Hematopoietic multipotent progenitor cell treated with erythropoietin and hydrocortisone succinate and interleukin-3 and kit ligand, for 6 days (in vitro differentiated cells): Measurements from ENCODE around the gene ATP2C2.
"Not testable (repeated sequence)": the region's sequence is repeated elsewhere in the genome, so short reads cannot be mapped to it uniquely, and the experiment has no call there.

Experiments
- DNase-seq: peaks from one replicate; pipeline ENCODE4 v3.0.0-alpha.2; 2015

Gene ATP2C2

GRCh38 chr16:84421938-84422220 is 53.5 kb downstream of the ATP2C2 start:
- DNase-seq, result no peak

GRCh38 chr16:84423416-84423837 is 55.1 kb downstream of the ATP2C2 start:
- peak; percentile 71 for DNase-seq

GRCh38 chr16:84425696-84426095 is 57.4 kb downstream of the ATP2C2 start:
- DNase-seq, result no peak

- DNase-seq, result no peak
These were observed 58.5 kb downstream of the ATP2C2 start for GRCh38 chr16:84426804-84427203.

DNA sequence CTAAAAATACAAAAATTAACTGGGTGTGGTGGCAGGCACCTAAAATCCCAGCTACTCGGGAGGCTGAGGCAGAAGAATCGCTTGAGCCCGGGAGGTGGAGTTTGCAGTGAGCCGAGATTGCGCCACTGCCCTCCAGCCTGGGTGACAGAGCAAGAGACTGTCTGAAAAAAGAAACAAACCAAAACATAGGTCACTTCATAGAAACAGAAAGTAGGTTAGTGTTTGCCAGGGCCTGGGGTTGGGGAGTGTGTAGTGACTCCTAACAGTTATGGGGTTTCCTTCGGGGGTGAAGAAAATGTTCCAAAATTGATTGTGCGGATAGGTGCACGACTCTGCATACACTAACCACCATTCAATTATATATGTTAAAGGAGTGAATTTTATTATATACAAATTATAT is 59.2 kb downstream of the ATP2C2 start:
- no peak for DNase-seq

DNA sequence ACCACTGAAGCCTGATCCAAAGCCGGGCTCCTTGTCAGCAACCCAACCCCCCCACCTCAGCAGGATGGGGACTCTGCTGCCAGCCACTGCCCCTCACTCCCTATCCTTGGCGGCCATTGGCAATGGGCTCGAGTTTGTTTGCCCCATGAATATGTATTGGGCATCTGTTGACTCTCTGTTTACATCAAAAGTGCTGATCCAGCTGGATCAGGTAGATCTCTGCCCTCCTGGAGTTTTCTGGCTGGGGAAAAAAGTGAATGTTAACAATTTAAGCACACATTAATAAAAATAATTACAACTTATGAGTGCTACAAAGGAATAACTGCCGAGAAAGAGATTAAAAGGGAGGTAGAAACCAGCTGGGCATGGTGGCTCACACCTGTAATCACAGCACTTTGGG is 62.5 kb downstream of the ATP2C2 start:
- DNase-seq, result no peak

DNA sequence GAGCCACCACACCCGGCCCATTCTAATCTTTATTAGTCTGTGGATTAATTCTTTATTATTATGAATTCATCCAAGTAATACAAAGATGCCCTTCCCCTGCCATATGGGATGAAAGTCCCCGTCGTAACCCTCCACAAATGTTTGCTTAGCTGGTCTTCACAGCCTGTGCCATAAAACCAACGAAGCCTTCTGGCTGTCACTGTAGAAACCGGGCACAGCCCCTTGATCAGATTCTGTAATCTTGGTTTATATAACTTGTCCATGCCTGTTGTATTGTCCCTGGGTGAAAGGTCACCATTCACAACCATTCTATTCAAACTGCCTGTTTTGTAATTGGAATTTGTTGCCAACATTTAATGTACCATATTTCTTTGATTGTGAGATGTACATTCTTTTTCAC is 66.5 kb downstream of the ATP2C2 start:
- no peak for DNase-seq

- DNase-seq, result no peak
These were observed 67.9 kb downstream of the ATP2C2 start for GRCh38 chr16:84436196-84436595.

DNA sequence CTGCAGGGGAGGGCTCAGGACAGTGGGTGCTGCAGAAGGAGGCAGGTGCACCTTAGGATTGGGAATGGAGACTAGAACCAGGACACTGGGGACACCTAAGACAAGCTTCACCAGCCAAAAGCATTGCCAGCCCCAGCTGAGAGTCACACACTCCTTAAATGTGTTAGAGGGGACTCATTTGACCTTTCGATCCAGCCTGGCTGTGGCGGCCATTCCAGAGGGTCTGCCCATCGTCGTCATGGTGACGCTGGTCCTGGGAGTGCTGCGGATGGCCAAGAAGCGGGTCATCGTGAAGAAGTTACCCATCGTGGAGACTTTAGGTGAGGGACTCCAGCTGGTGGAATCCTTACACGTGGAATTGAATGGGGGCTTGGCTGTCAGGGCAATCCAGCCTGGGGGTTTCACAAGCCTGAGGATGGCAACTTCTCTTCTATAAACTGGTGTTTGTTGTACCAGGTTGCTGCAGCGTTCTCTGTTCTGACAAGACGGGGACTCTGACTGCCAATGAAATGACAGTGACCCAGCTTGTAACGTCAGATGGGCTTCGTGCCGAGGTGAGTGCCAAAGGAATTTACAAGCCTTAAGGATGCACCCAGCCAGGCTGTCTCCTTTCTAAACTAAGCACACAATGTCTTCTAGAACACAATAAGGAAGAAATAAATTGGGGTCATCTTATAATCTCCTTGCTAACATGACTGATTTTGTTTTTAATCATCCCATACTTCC is 70.8 kb downstream of the ATP2C2 start:
- DNase-seq, result no peak

DNA sequence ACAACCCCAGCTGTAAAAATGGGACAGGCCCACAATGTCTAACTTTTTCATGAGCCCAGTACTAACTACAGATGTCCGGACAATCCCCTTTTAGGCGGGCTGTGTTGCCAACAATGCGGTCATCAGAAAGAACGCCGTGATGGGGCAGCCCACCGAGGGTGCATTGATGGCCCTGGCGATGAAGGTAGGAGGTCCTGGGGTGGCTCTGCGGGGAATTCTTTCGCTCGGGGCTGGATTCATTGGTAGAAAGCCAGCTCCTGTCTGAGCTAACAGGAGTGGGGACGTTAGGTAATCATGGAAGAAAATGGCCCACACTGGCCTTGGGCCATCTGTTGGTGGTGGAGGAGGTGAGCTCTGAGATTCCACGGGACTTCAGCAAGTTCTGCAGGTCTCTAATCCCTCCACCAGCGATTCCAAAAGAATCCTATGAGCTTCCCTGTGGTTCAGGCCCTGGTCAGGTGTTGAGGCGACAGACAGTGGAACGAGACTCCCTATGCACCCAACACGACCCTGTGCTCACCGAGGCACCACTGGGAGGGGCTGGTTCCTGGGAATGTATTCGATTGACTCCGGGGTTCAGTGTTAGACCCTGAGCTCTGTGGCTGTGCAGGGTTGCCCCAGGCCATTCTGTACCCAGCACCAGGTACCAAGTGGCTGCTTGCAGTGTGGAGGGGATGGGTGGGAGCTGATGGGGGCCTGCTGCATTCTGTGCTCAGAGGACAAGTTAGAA is 74.2 kb downstream of the ATP2C2 start:
- DNase-seq, result no peak

- DNase-seq, result no peak
These were observed 74.9 kb downstream of the ATP2C2 start for GRCh38 chr16:84443166-84443802.

DNA sequence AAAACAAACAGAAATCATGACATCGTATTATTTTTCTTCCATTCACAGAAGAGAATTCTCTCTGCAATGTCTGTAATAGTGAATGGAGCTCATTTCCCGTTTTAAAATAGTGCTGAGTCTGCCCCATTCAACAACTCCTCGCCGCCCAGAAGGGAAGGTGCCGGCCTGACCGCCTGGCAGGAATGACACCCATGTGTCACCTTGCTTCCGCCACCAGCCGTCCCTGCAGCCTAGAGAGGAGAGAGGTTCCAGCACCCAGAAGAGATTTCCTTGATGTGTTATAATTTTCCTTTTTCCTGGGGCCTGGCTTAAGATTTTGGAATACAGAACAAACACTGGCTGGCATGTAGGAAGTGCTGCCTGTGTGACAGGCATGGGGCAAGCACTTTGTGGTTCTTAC is 76.1 kb downstream of the ATP2C2 start:
- no peak for DNase-seq

DNA sequence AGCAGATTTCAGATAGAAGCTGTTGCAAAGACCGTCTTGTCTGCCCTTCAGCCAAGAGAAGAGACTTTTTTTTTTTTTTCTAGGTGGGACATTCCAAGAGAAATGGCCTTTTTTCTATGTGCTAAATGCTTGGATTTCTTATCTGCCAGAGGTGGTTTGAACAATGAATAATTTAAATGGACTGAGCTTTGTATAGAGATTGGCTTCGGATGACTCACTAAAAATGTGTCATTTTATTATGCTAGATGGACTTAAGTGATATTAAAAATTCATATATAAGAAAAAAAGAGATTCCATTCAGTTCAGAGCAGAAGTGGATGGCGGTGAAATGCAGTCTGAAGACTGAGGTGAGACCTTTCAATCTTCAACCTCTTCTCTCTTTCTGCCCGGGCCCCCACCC is 77.7 kb downstream of the ATP2C2 start:
- no peak for DNase-seq

DNA sequence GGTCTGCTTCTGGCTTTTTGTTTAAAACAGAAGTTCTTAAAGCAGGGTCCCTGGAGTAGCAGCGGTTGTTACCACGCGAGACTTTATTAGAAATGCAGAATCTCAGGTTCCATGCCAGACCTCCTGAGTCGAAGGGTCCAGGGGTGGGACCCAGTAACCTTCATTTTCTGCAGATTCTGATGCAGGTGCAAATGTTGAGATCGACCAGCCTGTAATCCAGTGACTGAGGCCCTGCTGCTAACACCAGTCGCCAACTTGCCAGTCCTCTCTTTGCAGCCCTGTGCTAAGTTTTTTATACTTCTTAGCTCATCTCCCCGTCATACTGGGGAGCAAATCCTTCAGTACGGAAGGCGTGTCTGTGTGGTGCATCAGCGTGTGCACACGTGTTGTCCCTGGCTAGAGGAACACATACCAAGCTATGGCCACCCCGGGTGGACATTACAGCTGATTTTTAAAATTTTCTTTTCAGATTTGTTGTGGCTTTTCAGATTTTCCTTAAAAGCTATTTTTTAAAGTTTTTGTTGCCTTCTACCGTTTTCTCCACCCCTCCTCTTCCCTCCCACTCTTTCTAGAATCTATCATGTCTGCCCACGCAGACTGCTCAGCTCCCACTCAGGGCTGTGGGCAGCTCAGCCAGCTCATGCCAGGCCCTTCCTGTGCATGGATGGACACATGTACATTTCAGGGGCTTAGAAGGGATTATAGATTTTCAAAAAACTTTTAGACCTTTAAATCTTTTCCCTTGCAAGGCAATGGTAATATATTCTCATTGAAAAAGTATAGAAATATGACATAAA is 78.5 kb downstream of the ATP2C2 start:
- DNase-seq, result no peak

DNA sequence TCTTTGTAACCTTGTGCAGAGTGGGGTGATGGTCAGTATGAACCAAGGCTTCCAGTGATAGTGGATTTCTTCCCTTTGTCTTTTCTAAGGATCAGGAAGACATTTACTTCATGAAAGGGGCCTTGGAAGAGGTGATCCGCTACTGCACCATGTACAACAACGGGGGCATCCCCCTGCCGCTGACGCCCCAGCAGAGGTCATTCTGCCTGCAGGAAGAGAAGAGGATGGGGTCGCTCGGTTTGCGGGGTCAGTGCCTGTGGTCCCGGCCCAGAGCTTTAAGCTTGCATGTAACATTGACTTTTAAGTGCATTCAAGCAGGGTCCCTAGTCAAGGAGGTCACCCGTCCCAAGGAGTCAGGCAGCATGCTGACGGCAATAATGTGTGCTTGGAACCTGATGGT is 80.1 kb downstream of the ATP2C2 start:
- DNase-seq, result no peak

DNA sequence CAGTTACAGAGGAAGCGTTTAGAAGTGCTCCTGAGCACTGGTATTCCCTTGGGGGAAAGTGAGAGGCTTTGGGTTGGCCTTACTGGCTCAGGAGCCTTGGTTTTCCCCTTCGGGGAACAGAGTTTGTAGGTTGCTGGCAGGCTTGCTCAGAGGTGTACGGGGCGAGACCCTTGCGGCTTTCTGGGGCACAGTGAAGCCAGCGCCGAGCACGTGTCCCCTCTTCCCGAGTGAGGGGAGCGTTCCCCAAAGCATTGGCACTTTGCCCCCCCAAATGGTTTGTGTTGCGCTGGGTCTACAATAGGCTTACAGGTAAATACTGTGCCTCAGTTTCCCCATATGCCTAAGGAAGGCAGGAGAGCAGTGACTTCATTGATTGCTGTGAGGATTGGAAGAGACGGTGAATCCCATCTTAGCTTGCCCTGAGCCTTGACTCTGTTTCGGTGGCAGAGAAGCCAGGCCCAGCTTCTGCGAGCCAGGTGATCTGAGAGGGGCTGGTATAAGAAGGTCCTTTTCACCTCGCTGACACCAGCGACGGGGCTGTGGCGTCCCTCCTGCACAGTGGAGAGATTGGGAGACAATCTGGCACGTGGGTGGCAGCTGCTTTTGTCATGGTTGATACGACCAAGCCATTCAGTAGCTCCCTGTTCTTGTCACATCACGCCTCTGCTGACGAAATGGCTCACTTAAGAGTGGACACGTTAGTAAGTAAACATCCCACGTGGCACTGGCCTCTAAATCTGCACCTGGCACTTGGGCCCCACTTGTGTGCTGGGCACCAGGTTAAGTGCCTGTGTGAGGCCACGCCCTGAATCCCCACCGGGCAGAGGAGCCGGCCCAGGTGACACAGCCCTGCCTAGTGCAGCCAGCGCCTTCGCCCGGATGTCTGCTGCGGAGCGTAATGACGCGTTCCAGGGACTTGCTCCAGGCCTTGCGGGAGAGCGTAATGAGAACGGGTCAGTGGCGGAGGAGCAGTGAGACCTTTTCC is 81.1 kb downstream of the ATP2C2 start:
- no peak for DNase-seq

DNA sequence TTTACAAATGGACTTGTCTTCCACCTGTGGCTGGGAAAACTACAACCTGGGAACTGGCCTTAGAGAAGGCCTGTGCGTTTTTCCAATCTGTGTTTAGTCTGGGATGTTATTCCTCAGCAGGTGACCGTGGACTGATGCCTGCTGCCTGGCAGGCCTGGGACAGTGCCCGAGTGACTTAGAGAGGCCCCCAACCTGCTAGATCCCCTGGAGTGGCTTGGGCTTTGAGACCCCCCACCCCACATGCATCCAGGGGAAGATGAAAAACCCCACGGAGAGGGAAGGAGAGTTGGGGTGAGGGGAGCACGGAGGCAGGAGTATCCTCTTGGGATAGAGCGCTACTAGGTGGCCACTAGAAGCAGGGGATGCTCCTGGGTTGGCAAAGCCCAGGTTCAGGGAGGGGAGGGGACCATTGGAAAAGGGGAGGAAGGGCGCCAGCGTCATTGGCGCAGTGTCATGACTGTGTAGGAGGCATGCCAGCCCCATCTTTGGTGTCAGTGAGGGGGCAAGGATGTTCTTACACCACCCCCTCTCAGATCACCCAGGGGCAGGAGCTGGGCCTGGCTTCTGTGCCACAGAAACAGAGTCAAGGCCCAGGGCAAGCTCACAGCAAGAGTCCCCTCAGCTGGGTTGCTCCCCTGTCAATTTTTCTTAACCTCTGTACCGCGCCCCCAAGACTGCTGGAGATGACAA is 82.0 kb downstream of the ATP2C2 start:
- no peak for DNase-seq

GRCh38 chr16:84451010-84451676 is 82.8 kb downstream of the ATP2C2 start:
- DNase-seq, result not testable (repeated sequence)

GRCh38 chr16:84451781-84452180 is 83.4 kb downstream of the ATP2C2 start:
- no peak for DNase-seq

- no peak for DNase-seq
These were observed 84.9 kb downstream of the ATP2C2 start for GRCh38 chr16:84453061-84453752.
